GM18870 (cell line): Measurements from ENCODE around the gene ESYT2.

ENCODE experiments used
- ATAC-seq: cut with Tn5 transposase; IDR thresholded peaks from one replicate; pipeline ENCODE4 v1.9.1; 2021; ENCODE audit warnings: moderate library complexity; ENCODE audit not compliant: unreplicated experiment

ESYT2 gene

DNA sequence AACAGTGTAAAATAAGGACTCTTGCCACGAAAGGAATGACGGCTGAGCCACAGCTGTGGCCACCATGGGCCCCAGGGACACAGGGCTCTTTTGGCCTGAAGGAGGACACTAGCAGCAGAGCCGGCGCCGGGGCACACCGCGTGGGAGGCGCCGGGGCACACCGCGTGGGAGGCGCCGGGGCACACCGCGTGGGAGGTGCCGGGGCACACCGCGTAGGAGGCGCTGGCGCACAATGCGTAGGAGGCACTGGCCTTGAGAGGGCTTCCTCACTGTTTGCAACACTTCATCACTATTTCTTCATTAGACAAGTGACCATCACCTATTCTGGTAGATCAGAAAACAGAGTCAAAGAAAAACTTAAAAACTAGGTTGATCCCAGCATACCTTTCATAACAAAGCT, 23.4 kb downstream of the ESYT2 start:
- no peak for ATAC-seq

DNA sequence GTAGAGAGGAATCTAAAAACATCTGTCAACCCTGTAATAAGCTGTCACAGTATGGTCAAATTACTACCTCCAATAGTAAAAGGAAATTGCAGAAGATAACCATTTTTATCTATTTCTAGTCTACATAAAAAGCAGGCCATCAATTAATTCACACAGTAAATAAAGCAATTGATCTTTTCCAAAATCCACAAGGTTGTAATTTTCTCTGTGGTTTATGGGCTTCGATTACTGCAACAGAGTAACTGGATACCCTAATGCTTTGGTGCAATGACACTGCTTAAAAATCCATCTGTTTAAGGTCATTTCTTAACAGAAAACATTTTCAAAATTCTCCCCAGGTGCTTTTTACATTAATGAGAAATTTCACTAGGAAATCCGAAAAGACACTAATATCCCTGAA, 23.9 kb downstream of the ESYT2 start:
- no peak for ATAC-seq

DNA sequence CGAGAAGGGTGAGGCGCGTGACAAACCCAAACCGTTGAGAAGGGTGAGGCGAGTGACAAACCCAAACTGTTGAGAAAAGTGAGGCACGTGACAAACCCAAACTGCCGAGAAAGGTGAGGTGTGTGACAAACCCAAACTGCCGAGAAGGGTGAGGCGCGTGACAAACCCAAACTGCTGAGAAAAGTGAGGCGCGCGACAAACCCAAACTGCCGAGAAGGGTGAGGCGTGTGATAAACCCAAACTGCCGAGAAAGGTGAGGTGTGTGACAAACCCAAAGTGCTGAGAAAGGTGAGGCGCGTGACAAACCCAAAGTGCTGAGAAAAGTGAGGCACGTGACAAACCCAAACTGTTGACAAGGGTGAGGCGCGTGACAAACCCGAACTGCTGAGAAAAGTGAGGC, 25.0 kb downstream of the ESYT2 start:
- ATAC-seq = no peak

DNA sequence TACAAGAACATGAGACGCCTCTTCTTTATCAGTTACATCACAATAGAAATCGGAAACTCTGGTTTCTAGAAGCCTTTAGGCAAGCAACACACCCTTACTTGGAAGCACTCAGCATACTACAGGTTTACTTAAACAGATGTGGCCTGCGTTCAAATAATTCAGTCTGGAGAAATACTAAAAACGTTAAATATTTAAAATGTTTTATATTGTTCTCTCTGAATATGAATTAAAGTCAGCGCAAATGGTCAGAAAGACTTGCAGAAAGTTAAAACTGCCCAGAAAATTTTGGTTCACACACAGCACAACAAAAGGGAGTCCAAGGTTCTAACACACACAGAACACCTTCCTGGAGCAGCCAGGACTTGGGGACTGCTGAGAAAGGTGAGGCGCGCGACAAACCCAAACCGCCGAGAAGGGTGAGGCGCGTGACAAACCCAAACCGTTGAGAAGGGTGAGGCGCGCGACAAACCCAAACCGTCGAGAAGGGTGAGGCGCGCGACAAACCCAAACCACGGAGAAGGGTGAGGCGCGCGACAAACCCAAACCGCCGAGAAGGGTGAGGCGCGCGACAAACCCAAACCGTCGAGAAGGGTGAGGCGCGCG, 25.8 kb downstream of the ESYT2 start:
- ATAC-seq = no peak

DNA sequence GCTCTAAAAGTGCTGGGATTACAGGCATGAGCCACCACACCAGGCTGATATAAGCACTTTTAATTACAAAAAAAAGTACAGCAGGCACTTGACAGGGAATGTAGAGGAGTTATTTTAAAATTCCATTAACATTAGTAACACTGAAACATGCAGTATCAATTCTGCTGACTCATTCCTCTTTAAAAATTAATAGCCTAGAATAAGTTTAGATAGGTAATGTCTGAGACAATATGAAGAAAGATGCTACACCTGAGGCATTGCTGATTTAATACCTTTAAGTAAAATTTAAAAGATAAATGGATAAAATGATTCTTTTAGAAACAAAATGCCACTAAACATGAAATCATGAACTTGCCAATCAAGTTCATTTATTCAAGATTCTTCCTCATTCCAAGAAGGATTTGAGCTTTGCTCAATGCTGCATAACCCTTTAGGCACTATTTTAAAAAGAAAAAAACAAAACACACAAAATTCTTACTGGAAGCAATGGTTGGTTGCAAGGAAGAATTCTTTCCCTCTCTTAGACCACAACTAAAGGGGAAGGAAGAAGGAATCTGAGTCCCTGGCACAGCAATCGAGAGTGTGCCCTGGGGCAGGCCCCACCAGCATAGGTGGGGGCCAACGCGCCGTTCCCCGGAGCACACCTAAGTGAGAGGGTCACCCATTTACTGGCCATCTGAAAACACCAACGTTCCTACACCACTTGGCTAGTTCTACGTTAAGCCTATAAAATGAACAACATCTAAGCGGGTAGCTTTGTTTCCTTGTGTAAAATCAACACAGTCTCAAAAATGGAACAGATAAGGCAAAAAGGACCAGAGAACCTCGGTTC, 26.6 kb downstream of the ESYT2 start:
- ATAC-seq = no peak

DNA sequence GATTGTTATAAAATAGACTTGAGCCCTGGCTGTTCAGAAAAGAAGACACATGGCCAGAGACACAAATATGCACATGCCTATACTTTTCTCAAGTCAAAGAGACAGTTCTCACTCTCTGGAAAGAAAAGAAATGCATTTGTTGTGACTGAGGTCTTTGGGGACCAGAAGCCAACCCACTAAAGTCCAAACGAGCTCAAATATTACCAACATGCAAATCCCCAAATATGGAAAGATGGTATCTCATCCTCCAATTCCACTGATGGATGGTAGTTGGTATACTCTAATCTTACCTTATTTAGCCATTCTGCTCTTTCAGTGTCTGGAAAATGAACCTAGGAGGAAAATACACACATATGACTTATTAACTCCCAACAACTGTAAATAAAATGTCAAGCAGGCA, 30.6 kb downstream of the ESYT2 start:
- no peak for ATAC-seq

DNA sequence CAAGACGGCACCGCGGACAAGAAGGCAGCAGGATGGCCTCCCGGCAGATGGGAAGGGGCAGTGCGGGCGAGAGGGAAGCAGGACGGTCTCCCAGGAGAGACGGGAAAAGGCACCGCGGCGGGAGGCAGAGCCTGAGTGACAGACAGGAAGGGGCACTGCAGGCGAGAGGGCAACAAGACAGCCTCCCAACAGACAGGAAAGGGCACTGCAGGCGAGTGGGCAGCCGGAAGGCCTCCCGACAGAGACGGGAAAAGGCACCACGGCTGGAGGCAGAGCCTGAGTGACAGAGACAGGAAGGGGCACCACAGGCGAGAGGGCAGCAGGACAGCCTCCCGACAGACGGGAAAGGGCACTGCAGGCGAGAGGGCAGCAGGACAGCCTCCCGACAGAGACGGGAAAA, 32.6 kb downstream of the ESYT2 start:
- no peak for ATAC-seq

DNA sequence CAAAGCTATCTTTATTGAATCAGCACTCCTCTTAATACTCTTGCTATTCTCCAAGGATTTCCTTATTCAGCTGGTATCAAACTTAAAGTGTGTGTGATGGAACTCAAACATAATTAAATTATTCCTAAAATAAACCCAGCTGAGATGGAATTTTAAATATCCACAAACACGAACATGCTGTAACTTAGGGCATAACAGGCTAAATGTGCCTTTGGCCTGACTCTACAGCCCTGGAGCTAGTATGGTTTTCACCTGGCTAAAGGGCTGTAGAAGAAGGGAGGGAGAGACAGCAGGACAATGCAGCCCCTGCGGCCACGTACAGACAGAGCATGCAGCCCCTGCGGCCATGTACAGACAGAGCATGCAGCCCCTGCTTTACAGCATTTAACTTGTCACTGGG, 34.0 kb downstream of the ESYT2 start:
- ATAC-seq = no peak

DNA sequence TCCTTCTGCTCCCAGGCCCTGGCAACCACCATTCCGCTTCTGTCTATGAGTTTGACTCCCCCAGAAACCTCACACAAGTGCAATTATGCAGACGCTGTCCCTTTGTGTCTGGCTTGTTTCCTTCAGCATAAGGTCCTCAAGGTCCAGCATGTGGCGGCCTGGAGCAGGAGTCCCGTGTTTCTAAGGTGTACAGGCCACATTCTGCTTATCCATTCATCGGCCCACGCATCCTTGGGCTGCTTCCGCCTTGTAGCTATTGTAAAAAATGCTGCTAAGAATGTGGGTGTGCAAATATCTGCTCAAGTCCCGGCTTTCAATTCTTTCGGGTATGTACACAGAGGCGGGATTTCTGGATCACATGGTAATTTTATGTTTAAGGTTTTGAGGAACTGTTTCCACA, 38.2 kb downstream of the ESYT2 start:
- ATAC-seq = no peak

DNA sequence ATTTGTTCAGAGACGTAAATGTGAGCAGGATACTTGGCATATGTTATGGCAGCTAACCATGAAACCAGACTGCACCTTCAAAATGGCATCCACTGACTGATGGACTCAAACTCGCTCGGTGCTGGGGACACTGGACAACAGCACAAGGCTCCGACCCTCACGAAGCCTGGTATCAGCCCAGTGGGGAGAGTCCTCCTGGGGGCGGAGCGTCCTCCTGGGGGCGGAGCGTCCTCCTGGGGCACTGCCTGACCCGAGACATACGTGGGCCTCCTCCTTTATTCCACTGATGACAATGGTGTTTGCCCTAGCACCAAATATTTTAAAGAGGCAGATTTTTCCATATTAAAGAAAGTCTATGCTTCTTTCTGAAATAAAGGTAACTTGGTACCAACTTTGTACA, 39.5 kb downstream of the ESYT2 start:
- ATAC-seq = no peak

DNA sequence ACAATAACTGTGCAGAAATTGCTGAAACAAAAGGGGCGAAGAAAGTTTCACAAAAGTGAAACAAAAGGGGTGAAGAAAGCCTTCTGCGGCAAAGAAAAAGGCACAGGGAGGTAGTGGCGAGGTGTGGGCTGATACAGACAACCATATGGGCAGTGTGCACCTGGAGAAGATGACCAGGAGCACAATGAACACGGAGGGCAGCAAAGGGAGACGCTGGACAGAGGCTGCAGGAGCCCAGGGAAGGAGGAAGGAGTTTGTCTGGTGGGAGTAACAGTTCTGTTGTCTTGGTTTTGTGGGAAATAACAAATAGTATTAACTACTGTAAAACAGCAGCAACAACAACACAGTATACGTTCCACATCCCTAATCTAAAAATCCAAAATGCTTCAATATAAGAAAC, 42.4 kb downstream of the ESYT2 start:
- ATAC-seq = no peak

DNA sequence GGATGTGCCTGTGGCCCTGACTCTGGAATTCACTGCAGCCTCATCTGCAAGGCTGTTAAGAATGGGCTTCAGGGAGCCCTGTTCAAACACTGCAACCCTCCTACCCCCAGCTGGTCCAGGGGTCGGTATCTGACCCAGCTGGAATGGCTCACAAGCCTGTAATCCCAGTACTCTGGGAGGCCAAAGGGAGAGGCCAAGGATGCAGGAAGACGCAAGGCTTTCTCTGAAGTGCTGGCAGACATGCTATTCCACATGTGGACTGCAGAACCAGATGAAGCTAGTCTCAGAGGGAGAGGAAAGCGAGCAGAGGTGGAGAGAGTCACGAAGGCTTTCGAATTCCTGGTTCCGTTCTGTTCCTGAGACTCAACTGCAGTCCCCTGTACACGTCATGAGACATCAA, 45.0 kb downstream of the ESYT2 start:
- no peak for ATAC-seq

DNA sequence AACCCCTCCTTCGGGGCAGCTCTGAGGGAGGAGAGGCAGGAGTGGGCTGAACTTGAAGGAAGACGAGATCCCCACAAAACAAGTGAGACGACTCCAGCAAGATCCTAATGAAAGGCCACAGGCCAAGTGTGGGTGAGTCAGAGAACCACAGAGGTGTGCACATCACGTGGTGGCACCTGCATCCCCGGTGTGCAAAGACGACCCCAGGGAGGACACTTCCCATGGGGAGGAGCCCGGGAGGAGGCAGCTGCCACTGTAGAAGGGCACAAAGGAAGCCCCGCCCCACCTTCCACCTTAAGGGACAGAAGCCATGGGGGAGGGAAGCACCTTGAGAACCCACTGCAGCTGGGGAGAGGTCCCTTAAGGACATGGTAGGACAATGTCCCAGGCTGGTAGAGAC, 45.7 kb downstream of the ESYT2 start:
- ATAC-seq = no peak

DNA sequence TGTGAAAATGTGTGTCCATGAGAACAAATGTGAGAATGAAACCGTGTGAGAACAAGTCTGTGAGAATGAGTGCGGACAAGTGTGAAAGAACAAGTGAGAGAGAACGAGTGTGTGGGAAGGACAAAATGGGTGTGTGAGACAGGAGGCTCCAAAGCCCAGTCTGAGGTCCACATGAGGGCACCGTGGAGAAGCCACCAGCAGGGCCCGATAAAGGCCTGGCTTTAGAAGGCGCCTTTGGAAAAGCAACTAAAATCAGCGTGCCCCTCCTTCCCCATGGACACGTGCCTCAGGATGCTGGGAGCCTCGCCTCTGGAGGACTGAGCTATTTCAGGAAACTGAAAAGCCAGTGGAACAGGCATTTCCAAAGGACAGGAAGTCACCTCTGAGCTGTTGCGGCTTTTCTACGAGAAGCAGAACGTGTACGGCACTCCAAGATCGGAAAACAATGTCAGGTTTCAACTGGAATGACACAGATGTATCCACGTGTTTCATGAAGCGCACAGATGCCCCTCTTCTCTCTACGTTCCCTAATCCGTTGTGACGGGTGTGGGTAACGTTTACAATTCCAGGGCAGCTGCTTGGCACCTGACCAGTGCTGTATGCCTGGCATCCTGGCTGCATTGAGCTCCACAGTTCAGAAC, 46.4 kb downstream of the ESYT2 start:
- ATAC-seq = no peak

DNA sequence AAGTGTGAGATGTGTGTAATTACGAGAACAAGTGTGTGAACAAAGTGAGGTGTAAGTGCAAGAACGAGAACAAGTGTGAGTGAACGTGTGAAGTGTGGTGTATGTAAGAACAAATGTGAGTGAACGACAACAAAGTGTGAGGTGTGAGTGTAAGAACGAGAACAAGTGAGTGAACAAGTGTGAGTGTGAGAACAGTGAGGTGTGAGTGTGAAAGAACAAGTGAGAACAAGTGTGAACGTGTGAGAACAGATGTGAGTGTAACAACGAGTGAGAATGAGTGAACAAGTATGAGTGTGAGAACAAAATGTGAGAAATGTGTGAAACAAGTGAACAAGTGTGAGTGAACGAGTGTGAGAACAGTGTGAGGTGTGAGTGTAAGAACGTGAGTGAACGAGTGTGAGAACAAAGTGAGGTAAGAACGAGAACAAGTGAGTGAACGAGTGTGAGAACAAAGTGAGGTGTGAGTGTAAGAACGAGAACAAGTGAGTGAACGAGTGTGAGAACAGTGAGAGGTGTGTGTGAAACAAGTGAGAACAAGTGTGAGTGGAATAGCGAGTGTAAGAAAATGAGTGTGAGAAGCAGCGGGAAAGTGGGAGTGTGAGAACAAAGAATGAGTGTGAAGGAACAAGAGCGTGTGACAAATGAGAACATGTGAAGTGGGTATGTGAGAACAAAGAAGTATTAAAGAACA, 47.2 kb downstream of the ESYT2 start:
- ATAC-seq = no peak

DNA sequence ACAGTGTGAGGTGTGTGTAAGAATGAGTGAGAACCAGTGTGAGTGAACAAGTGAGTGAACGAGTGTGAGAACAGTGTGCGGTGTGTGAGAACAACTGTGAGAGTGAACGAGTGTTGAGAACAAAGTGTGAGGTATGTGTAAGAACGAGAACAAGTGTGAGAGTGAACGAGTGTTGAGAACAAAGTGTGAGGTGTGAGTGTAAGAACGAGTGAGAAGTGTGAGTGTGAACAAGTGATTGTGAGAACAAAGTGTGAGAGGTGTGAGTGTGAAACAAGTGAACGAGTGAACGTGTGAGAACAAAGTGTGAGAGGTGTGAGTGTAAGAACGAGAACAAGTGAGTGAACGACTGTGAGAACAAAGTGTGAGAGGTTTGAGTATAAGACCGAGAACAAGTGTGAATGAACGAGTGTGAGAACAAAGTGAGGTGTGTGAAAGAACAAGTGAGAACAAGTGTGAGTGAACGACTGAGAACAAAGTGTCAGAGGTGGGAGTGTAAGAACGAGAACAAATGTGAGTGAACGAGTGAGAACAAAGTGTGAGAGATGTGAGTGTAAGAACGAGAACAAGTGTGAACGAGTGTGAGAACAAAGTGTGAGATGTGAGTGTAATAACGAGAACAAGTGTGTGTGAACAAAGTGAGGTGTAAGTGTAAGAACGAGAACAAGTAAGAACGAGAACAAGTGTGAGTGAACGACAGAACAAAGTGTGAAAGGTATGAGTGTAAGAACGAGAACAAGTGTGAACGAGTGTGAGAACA, 47.9 kb downstream of the ESYT2 start:
- no peak for ATAC-seq

DNA sequence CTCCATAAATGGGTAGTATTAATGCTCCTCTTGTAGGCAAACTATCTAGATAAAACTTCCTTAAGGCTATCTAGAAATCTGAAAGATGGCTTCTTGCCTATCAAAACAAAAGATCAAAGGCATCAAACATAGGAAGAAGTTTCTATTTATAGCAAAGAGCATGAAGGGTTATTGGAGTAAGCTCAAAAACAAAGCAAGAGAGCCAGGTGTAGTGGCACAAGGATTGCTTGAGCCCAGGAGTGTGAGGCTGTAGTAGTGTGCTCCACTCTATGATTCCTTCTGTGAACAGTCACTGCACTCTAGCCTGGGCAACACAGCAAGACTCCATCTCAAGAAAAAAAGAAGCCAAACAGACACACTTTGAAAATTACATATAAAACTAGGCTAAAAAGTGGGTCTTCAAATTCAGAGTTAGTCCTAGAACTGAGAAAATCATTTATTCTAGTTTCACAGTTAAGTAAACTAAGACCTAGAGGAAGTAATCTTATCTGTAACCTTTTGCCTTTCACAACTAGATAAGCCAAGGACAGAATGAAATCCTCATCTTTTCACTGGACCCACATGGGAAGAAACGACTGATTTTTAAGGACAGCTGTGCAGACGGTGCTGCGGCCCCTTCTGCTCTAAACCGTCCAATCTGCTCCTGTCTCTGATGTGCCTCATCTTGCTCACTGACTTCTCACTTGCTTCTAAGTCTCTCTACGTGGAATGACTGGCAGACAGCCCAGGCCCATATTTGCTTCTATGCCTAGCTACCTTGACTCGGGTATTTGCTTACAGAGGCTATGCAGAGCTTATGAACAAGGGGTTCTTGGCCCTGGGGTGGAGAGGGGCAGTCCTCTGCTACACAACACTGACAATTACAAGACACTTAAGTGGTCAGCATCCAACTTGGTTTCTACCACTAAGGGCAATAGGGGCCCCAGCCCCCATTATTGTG, 50.0 kb downstream of the ESYT2 start:
- ATAC-seq = no peak

DNA sequence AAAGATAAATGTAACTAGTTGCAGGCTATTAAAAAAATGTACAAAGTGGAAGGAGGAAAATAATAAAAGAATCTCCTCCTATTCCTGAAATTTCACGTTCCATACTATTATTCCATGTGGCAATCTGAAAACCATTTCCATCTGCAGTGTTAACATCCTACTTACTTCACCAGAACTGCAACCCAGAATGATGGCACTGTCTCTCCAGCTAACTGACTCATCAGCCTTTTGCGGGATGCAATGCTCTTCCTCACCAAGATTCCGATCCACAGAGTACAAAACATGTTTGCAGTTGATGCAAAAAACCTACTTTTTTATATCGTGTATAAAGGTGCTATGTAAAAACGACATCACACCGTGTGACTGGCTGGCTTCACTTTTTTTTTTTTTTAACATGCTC, 50.8 kb downstream of the ESYT2 start:
- no peak for ATAC-seq

DNA sequence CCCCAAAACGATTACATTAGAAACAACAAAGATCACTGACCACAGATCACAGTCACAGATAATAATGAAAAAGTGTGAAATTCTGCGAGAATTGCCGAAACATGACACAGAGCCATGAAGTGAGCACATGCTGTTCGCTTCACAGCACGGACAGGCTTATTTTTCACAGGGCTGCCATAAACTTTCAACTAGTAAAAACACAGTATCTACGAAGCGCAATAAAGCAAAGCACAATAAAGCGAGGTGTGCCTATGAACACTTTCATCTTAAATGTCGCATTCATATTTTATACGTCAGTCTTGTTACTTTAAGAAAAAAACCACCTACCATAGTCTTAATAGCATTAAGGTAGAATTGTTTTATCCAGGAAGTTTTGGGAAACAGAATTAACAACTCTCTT, 51.5 kb downstream of the ESYT2 start:
- ATAC-seq = no peak

DNA sequence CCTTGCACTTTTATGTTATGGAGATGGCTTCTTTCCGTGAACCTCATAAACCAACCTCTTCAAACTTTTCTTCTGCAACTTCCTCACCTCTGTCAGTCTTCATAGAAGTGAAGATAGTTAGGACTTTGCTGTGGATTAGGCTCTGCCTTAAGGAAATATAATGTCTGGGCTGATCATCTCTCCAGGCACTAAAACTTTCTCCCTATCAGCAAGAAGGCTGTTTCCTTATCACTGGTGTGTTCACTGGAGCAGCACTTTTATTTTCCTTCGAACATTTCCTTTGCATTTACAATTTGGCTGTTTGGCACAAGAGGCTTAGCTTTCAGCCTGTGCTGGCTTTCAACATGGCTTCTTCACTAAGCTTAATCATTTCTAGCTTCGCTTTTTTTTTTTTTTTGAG, 52.8 kb downstream of the ESYT2 start:
- no peak for ATAC-seq
